CD14-positive monocyte (primary cell): ENCODE data around the gene GFRA4. TPM values are rescaled to one million over a fixed set of nuclear protein-coding genes. Genes with fewer than 3 reads are reported as not detected.

ENCODE experiments used
- DNase-seq, 3 donors: peaks; one replicate each; pipeline ENCODE4 v3.0.0-alpha.2; 2011 to 2022
- H2AFZ ChIP-seq: 2 replicates; pipeline ENCODE4 v1.6.0; 2012; ENCODE audit warnings: mild to moderate bottlenecking, low read depth, low read length, inconsistent platforms; ENCODE audit not compliant: insufficient read depth, poor library complexity, severe bottlenecking
- H3K27ac ChIP-seq, 2 donors: 1 replicate in 1 of 2; 2 replicates in 1 of 2; pipeline ENCODE4 v1.5.1; 2012 to 2013; ENCODE audit warnings: low read length in 2 of 2, control low read depth in 1 of 2, inconsistent platforms in 1 of 2, low read depth in 1 of 2, mild to moderate bottlenecking in 1 of 2
- H3K27me3 ChIP-seq, 2 donors: one replicate each; pipeline versions ENCODE4 v1.6.0 to v1.6.1; 2011 to 2013; ENCODE audit warnings: low read length in 2 of 2; ENCODE audit not compliant: control insufficient read depth in 2 of 2, insufficient read depth in 2 of 2
- H3K36me3 ChIP-seq, 2 donors: replicated peaks in 1 of 2; 1 replicate in 1 of 2; 2 replicates in 1 of 2; pipeline versions ENCODE4 v1.5.1 to v1.6.1; 2012 to 2013; ENCODE audit warnings: low read length in 2 of 2, control low read depth in 1 of 2, inconsistent platforms in 1 of 2, mild to moderate bottlenecking in 1 of 2; ENCODE audit not compliant: insufficient read depth in 2 of 2, control insufficient read depth in 1 of 2
- H3K4me1 ChIP-seq, 2 donors: 1 replicate in 1 of 2; 2 replicates in 1 of 2; pipeline versions ENCODE4 v1.5.1 to v1.6.1; 2012 to 2013; ENCODE audit warnings: low read length in 2 of 2, control low read depth in 1 of 2, inconsistent platforms in 1 of 2, mild to moderate bottlenecking in 1 of 2, moderate library complexity in 1 of 2; ENCODE audit not compliant: insufficient read depth in 2 of 2, control insufficient read depth in 1 of 2
- H3K4me2 ChIP-seq: replicated peaks from 2 replicates; pipeline ENCODE3; 2012; ENCODE audit warnings: low read length, moderate library complexity, mild to moderate bottlenecking; ENCODE audit not compliant: poor library complexity, severe bottlenecking; ENCODE audit errors: extremely low read depth
- H3K4me3 ChIP-seq, 3 experiments: fragments of 200-600 bp in 1 of 3; sonication (generic) in 1 of 3; replicated peaks in 1 of 3; 1 replicate in 2 of 3; 2 replicates in 1 of 3; pipeline ENCODE4 v1.5.1; 2011 to 2013; ENCODE audit warnings: low read length in 3 of 3, mild to moderate bottlenecking in 3 of 3, control low read depth in 2 of 3, low read depth in 2 of 3, inconsistent platforms in 1 of 3, moderate library complexity in 1 of 3
- H3K79me2 ChIP-seq: 2 replicates; pipeline ENCODE4 v1.6.0; 2012; ENCODE audit warnings: mild to moderate bottlenecking, control low read depth, inconsistent platforms, low read length, moderate library complexity; ENCODE audit not compliant: insufficient read depth
- H3K9ac ChIP-seq: 2 replicates; pipeline ENCODE4 v1.6.0; 2017; ENCODE audit warnings: low read length, mild to moderate bottlenecking; ENCODE audit not compliant: insufficient read depth, poor library complexity, severe bottlenecking
- H3K9me3 ChIP-seq, 2 donors: replicated peaks in 1 of 2; 1 replicate in 1 of 2; 2 replicates in 1 of 2; pipeline versions ENCODE4 v1.5.1 to v1.6.1; 2012 to 2013; ENCODE audit warnings: low read length in 2 of 2, control low read depth in 1 of 2; ENCODE audit not compliant: control insufficient read depth in 1 of 2, insufficient read depth in 1 of 2
- H4K20me1 ChIP-seq: 2 replicates; pipeline ENCODE4 v1.6.0; 2012; ENCODE audit warnings: mild to moderate bottlenecking, low read length, control low read depth, moderate library complexity; ENCODE audit not compliant: insufficient read depth
- H3K27ac Mint-ChIP-seq, 7 donors: one replicate each; pipeline ENCODE4 v1.8.0; 2020; ENCODE audit warnings: mild to moderate bottlenecking in 7 of 7, mixed read lengths in 7 of 7, moderate library complexity in 6 of 7, inconsistent platforms in 2 of 7
- H3K27me3 Mint-ChIP-seq, 3 donors: one replicate each; pipeline ENCODE4 v1.8.0; 2021 to 2022; ENCODE audit warnings: low read depth in 3 of 3, mild to moderate bottlenecking in 3 of 3, mixed read lengths in 3 of 3, moderate library complexity in 3 of 3, inconsistent platforms in 1 of 3
- H3K36me3 Mint-ChIP-seq, 2 donors: one replicate each; pipeline ENCODE4 v1.8.0; 2020; ENCODE audit warnings: mixed read lengths in 2 of 2, inconsistent platforms in 1 of 2, mild to moderate bottlenecking in 1 of 2
- H3K4me1 Mint-ChIP-seq: one replicate; pipeline ENCODE4 v1.8.0; 2020; ENCODE audit warnings: mild to moderate bottlenecking, mixed read lengths
- H3K4me3 Mint-ChIP-seq, 2 donors: one replicate each; pipeline ENCODE4 v1.8.0; 2020; ENCODE audit warnings: mild to moderate bottlenecking in 2 of 2, mixed read lengths in 2 of 2, moderate library complexity in 1 of 2
- H3K9me3 Mint-ChIP-seq, 7 donors: one replicate each; pipeline ENCODE4 v1.8.0; 2020 to 2022; ENCODE audit warnings: mixed read lengths in 7 of 7, mild to moderate bottlenecking in 6 of 7, moderate library complexity in 6 of 7, inconsistent platforms in 2 of 7
- WGBS: methylation state at CpG from one replicate; pipeline ENCODE4 v1.1.5; 2013; ENCODE audit warnings: missing lambda C conversion rate; ENCODE audit not compliant: insufficient coverage; 5-methylcytosine and 5-hydroxymethylcytosine counted together
- intact Hi-C, 2 donors: fragments of 100-400 bp; cut with micrococcal nuclease; formaldehyde crosslinking; loops; one replicate each; pipeline versions ENCODE4 v1.15.0 to v1.15.1; 2023
- polyA minus RNA-seq: library from RNA; depleted of rRNA, polyadenylated mRNA; stranded (reverse); fragments of >200 nt; gene quantifications from 2 replicates; pipeline ENCODE4 v1.2.3, GENCODE V29; 2012
- polyA plus RNA-seq, 3 donors: library from polyadenylated mRNA; depleted of rRNA in 1 of 3; unstranded in 2 of 3; stranded (reverse) in 1 of 3; fragments of 300-500 nt in 2 of 3; fragments of >200 nt in 1 of 3; fragmentation: Illumina TruSeq in 2 of 3; gene quantifications; 1 replicate in 2 of 3; 2 replicates in 1 of 3; pipeline ENCODE4 v1.2.3, GENCODE V29; 2012 to 2021
- total RNA-seq, 12 experiments: library from RNA in 1 of 12; stranded (reverse) in 1 of 12; fragments of 120-200 nt in 1 of 12; gene quantifications; one replicate each; pipeline ENCODE4 v1.2.4 and lab custom pipeline; 2013 to 2026; ENCODE audit warnings: mixed read lengths in 6 of 12, inconsistent platforms in 1 of 12
- TF ChIP-seq, protein P1 (sequence below): fragments of 200-600 bp; IDR thresholded peaks from one replicate; pipeline ENCODE4 v1.8.0; 2022; ENCODE audit warnings: antibody characterized with exemption, mild to moderate bottlenecking

Gene GFRA4, protein sequence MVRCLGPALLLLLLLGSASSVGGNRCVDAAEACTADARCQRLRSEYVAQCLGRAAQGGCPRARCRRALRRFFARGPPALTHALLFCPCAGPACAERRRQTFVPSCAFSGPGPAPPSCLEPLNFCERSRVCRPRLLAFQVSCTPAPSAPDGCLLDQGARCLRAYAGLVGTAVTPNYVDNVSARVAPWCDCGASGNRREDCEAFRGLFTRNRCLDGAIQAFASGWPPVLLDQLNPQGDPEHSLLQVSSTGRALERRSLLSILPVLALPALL
- total RNA-seq (2013): not detected
- polyA plus RNA-seq: not detected
- polyA minus RNA-seq: not detected in 2 replicates
- 0 reads per million in 11 experiments for total RNA-seq (lab: John Stamatoyannopoulos, UW)

DNA sequence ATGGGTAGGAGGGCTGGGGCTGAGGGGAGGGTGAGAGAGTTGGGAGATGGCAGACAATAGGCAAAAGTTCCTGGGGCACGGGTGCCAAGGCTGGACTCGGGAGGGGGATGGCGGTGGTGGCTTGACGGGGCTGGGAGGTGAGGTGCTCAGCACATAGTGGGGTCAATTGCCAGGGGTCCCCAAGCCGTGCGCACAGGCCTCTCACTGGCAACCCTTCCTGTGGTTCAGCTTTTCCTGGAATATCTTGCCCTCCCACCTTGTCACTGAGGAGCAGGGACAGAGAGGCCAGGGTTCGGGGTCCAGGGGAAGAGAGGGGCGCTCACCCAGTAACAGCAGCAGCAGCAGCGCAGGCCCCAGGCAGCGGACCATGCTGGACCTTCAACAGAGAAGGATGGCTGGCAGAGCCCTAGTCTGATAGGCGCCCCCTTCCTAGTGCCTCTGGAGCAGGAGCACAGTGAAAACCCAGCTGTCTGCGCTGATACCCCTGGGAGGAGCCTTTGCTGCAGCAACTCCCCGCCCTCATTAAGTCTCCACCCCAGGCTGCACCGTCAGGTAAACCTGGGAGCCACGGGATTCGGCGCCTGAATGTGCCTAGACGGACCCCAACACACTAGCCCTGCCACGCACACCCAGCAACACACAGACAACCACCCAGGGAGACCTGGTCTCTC, at the start of gene GFRA4:
GFRA4 (minus strand) TSS at position 369 of the 671 bp plus-strand sequence; CDS start at position 369, 0 bp downstream.
- H3K4me3 ChIP-seq: no peak within 1 kb of the TSS
- H3K27me3 Mint-ChIP-seq: peaks cover 40 to 57% (median 51%) of the 10 kb centered on the region in 3 donors
- intact Hi-C loops: no loop called here
- H3K4me2 ChIP-seq: no peak within 1 kb of the TSS
- H3K27me3 ChIP-seq: peaks cover 21 to 37% of the 10 kb centered on the region in 2 donors
- H3K27ac ChIP-seq: no peak within 1 kb of the TSS
- 82% methylated on average over 11 of the region's 19 CpGs for WGBS
- H3K36me3 ChIP-seq: no peaks in the 10 kb centered on the region
- H4K20me1 ChIP-seq: no peaks in the 10 kb centered on the region
- H3K36me3 Mint-ChIP-seq: peaks cover 0 to 4% of the 10 kb centered on the region in 2 donors
- peak within 1 kb of the TSS in 1 of 2 donors; percentile 74 for H3K4me3 Mint-ChIP-seq
- H3K4me1 ChIP-seq: peaks cover 10 to 21% of the 10 kb centered on the region in 2 donors
- H3K4me1 Mint-ChIP-seq: peaks cover 17% of the 10 kb centered on the region
- H3K27ac Mint-ChIP-seq: peak within 1 kb of the TSS in 1 of 7 donors; percentile 35
- H3K9me3 Mint-ChIP-seq: peaks cover 0 to 7% (median 0%) of the 10 kb centered on the region in 7 donors
- no peak within 1 kb of the TSS for H2AFZ ChIP-seq
- TF ChIP-seq, protein P1, sequence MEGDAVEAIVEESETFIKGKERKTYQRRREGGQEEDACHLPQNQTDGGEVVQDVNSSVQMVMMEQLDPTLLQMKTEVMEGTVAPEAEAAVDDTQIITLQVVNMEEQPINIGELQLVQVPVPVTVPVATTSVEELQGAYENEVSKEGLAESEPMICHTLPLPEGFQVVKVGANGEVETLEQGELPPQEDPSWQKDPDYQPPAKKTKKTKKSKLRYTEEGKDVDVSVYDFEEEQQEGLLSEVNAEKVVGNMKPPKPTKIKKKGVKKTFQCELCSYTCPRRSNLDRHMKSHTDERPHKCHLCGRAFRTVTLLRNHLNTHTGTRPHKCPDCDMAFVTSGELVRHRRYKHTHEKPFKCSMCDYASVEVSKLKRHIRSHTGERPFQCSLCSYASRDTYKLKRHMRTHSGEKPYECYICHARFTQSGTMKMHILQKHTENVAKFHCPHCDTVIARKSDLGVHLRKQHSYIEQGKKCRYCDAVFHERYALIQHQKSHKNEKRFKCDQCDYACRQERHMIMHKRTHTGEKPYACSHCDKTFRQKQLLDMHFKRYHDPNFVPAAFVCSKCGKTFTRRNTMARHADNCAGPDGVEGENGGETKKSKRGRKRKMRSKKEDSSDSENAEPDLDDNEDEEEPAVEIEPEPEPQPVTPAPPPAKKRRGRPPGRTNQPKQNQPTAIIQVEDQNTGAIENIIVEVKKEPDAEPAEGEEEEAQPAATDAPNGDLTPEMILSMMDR: no peak
- H3K79me2 ChIP-seq: no peaks in the 10 kb centered on the region
- no peak for DNase-seq
- H3K9ac ChIP-seq: no peak within 1 kb of the TSS
- H3K9me3 ChIP-seq: no peaks in the 10 kb centered on the region

DNA sequence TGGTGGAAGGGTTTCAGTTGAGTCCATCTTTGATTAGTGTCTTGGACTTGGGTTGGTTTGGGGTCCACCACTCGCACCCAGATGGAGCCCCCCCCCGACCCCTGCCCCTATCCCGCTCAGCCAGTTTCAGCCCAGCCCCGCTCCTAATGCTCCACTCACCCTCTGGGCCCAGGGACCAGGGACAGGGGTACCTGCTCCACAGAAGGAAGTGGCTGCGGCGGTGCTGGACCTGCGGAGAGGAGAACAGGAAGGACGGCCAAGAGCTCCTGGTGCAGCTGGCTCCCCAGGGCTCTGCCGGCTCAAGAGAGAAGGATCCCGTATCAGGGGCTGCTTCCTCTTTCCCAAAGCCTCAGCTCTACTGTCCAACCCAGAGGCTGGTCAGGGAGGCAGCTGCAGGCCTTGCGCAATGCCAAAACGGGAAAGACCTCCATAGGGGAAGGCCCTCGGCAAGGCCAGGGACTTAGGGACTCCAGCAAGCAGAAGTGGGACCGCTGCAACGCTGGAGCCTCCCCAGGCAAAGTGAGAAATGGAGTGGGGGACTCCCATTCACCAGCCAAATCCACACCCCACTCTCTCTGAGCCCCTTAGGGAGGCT, 49.2 kb upstream of the GFRA4 start, which contains the start of gene SIGLEC1:
SIGLEC1 (minus strand) TSS at position 322 of the 595 bp plus-strand sequence. CDS start 5,472 bp downstream, outside the sequence.
- WGBS: 0% methylated on average over 6 of the region's 15 CpGs
- TF ChIP-seq, protein P1: no peak
- Mint-ChIP-seq H3K27me3 (peaks cover 0 to 8% (median 2%) of the 10 kb centered on the region in 3 donors), H3K4me3 (peak within 1 kb of the TSS; percentile 50 to 95), H3K9me3 (peaks cover 0 to 3% (median 0%) of the 10 kb centered on the region in 7 donors), H3K4me1 (peaks cover 53% of the 10 kb centered on the region), H3K36me3 (no peaks in the 10 kb centered on the region), H3K27ac (peak within 1 kb of the TSS; percentile 43 to 93 (median 88))
- Histone ChIP-seq H3K9me3 (no peaks in the 10 kb centered on the region), H3K4me1 (peaks cover 50 to 57% of the 10 kb centered on the region in 2 donors), H3K79me2 (no peaks in the 10 kb centered on the region), H3K27me3 (no peaks in the 10 kb centered on the region), H3K36me3 (no peaks in the 10 kb centered on the region), H3K4me3 (peak within 1 kb of the TSS; percentile 9 to 73 (median 16)), H2AFZ (peak within 1 kb of the TSS; percentile 57), H3K27ac (peak within 1 kb of the TSS; percentile 20 to 67), H3K4me2 (peak within 1 kb of the TSS; percentile 66), H4K20me1 (no peaks in the 10 kb centered on the region), H3K9ac (peak within 1 kb of the TSS; percentile 7)
- intact Hi-C loops: no loop called here
- peak; percentile 87 to 98 (median 88) for DNase-seq
